Mesothelial cell of epicardium (in vitro differentiated cells): ENCODE data around the gene SOBP. TPM values are rescaled to one million over a fixed set of nuclear protein-coding genes. Genes with fewer than 3 reads are reported as not detected.

Source experiments
- DNase-seq, 2 experiments: peaks; one replicate each; pipeline ENCODE4 v3.0.0; 2021; ENCODE audit warnings: low spot score in 2 of 2; ENCODE audit not compliant: unreplicated experiment in 2 of 2
- H3K27ac Mint-ChIP-seq: 2 replicates; pipeline ENCODE4 v1.8.0; 2021; ENCODE audit warnings: mixed read lengths
- H3K27me3 Mint-ChIP-seq: 2 replicates; pipeline ENCODE4 v1.8.0; 2021; ENCODE audit warnings: low read depth, mixed read lengths
- H3K36me3 Mint-ChIP-seq: 2 replicates; pipeline ENCODE4 v1.8.0; 2021; ENCODE audit warnings: mixed read lengths
- H3K4me1 Mint-ChIP-seq: 2 replicates; pipeline ENCODE4 v1.8.0; 2021; ENCODE audit warnings: mixed read lengths
- H3K4me3 Mint-ChIP-seq: 2 replicates; pipeline ENCODE4 v1.8.0; 2021; ENCODE audit warnings: mild to moderate bottlenecking, moderate library complexity, mixed read lengths
- H3K9me3 Mint-ChIP-seq: 2 replicates; pipeline ENCODE4 v1.8.0; 2021; ENCODE audit warnings: mixed read lengths
- total RNA-seq: library from RNA; stranded (reverse); gene quantifications from 3 replicates; pipeline ENCODE4 v1.2.1, GENCODE V29; 2021
- TF ChIP-seq, protein P1 (sequence below): fragments of 200-600 bp; sonication (generic); IDR thresholded peaks from one replicate; pipeline ENCODE4 v1.5.0; 2021; ENCODE audit warnings: antibody characterized with exemption; ENCODE audit not compliant: unreplicated experiment

SOBP gene
- total RNA-seq, 1 donor from 2014 or later, result 7.6 TPM

- H3K36me3 Mint-ChIP-seq, result no peaks in the 10 kb centered on the region
- H3K4me1 Mint-ChIP-seq, result peaks cover 6% of the 10 kb centered on the region
- no peak overlapping the region for H3K4me3 Mint-ChIP-seq
These were observed 151.2 kb downstream of the SOBP start for GRCh38 chr6:107641071-107641470.

DNA sequence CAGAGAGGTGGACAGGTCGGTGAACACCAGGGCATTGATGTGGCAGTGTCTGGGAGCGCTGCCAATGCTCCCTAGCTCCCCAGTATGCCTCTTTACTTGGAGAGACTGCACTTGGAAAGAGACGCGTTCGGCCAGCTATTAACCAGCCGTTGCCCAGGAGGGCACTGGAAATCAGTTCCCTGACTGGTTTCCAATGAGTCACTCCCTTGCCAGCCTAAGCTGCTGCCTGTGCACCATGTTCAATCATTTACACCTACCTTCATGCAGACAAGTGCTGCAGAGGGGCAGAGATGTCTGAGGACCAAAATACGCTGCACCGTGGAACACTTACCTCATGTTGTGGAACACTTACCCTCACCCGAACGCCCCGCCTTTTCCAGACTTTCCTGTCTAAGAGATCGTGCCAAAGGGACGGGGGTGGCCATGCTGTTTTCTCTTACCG is 151.6 kb downstream of the SOBP start:
- Mint-ChIP-seq H3K4me3 (no peak overlapping the region), H3K27me3 (peaks cover 11% of the 10 kb centered on the region), H3K9me3 (no peaks in the 10 kb centered on the region), H3K27ac (no peak overlapping the region), H3K4me1 (peaks cover 6% of the 10 kb centered on the region), H3K36me3 (no peaks in the 10 kb centered on the region)
- no peak for DNase-seq
- TF ChIP-seq, protein P1, sequence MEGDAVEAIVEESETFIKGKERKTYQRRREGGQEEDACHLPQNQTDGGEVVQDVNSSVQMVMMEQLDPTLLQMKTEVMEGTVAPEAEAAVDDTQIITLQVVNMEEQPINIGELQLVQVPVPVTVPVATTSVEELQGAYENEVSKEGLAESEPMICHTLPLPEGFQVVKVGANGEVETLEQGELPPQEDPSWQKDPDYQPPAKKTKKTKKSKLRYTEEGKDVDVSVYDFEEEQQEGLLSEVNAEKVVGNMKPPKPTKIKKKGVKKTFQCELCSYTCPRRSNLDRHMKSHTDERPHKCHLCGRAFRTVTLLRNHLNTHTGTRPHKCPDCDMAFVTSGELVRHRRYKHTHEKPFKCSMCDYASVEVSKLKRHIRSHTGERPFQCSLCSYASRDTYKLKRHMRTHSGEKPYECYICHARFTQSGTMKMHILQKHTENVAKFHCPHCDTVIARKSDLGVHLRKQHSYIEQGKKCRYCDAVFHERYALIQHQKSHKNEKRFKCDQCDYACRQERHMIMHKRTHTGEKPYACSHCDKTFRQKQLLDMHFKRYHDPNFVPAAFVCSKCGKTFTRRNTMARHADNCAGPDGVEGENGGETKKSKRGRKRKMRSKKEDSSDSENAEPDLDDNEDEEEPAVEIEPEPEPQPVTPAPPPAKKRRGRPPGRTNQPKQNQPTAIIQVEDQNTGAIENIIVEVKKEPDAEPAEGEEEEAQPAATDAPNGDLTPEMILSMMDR, result no peak

More at GRCh38 chr6:107641071-107641470, 151.2 kb downstream of the SOBP start:
- no peak for DNase-seq
- H3K27ac Mint-ChIP-seq, result no peak overlapping the region
- TF ChIP-seq, protein P1, result no peak
- H3K27me3 Mint-ChIP-seq, result peaks cover 15% of the 10 kb centered on the region
- no peaks in the 10 kb centered on the region for H3K9me3 Mint-ChIP-seq

DNA sequence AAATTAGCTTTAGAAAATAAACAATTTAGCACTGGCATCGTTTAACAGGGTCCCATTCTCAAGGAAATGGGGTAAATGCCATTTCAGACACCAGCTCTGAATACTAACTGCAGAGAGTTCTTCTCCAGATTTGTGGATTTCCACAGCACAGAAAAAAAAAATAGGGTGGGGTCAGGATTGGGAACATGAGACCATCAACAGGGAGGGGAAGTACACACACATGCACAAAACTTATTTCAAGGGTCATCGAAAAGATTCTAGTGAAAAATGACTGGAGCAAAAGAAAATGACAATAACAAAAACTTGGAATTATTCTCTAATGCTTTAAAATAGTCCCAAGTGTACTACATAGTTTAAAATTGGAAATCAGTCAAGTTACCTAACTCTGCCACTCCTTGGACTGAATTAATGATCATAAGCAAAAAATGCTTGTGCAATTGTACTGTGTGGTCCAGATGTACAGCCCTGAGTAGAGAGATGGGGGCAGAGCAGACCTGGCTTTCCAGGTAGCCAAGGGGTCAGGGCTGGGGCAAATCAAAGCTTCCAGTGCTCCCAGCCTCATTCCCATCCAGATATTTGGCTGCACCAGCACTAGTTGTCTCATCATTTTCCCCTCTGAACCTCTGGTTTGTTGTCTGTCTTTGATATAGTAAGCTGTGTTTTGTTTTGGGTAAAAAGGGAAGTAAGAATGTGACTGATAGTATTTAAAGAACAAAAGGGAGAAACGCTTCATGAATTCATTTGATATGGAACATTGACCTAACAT is 152.4 kb downstream of the SOBP start:
- Mint-ChIP-seq H3K27me3 (peaks cover 4% of the 10 kb centered on the region), H3K9me3 (no peaks in the 10 kb centered on the region), H3K4me3 (no peak overlapping the region), H3K27ac (no peak overlapping the region), H3K4me1 (peaks cover 6% of the 10 kb centered on the region), H3K36me3 (no peaks in the 10 kb centered on the region)
- TF ChIP-seq, protein P1, result no peak
- DNase-seq, result no peak

GRCh38 chr6:107642861-107643328 is 153.0 kb downstream of the SOBP start:
- H3K4me3 Mint-ChIP-seq, result no peak overlapping the region
- peaks cover 9% of the 10 kb centered on the region for H3K4me1 Mint-ChIP-seq
- H3K27ac Mint-ChIP-seq, result no peak overlapping the region
- no peaks in the 10 kb centered on the region for H3K9me3 Mint-ChIP-seq
- H3K36me3 Mint-ChIP-seq, result no peaks in the 10 kb centered on the region
- no peak for DNase-seq
- TF ChIP-seq, protein P1, result no peak
- peaks cover 2% of the 10 kb centered on the region for H3K27me3 Mint-ChIP-seq

DNA sequence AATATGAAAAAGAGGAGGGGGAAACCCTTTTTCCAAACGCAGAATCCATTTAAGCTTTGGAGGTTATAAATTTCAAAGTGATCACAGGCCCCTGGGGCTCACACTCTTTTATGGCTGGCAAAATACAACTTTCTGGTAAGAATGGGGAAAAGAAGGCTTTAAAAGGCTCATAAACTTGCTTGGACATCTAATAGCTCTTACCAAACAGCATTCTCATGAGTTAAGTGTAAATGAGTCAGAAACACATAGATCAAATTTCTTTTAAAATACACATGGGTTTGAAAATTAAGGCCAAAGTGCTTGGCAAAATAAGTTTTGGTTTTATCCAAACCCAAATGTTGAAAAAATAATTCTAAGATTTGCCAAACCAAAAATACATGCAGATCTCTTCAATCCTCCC is 154.6 kb downstream of the SOBP start:
- Mint-ChIP-seq H3K9me3 (no peaks in the 10 kb centered on the region), H3K27me3 (peaks cover under 1% of the 10 kb centered on the region), H3K36me3 (no peaks in the 10 kb centered on the region), H3K4me3 (no peak overlapping the region), H3K4me1 (peaks cover 9% of the 10 kb centered on the region), H3K27ac (no peak overlapping the region)
- no peak for DNase-seq
- TF ChIP-seq, protein P1, result no peak
